Testis (tissue), 3 donors: Measurements from ENCODE around the gene PRDM10. TPM values are rescaled to one million over a fixed set of nuclear protein-coding genes. Genes with fewer than 3 reads are reported as not detected.

Experiments
- DNase-seq: peaks from one replicate; pipeline ENCODE4 v3.0.0-alpha.2; 2019
- H3K27ac ChIP-seq, 2 donors: fragments of 200-600 bp; sonication (generic); one replicate each; pipeline ENCODE4 v1.5.1; 2019
- H3K27me3 ChIP-seq: fragments of 200-600 bp; sonication (generic); one replicate; pipeline ENCODE4 v1.5.1; 2019
- H3K36me3 ChIP-seq: fragments of 200-600 bp; sonication (generic); one replicate; pipeline ENCODE4 v1.5.1; 2017; ENCODE audit warnings: low read depth; ENCODE audit errors: missing control alignments
- H3K4me1 ChIP-seq: fragments of 200-600 bp; sonication (generic); one replicate; pipeline ENCODE4 v1.5.1; 2019
- H3K4me3 ChIP-seq, 2 donors: fragments of 200-600 bp; sonication (generic); one replicate each; pipeline ENCODE4 v1.5.1; 2017 to 2019
- H3K9me3 ChIP-seq: fragments of 200-600 bp; sonication (generic); one replicate; pipeline ENCODE4 v1.5.1; 2017
- POLR2A ChIP-seq: fragments of 450-650 bp; IDR thresholded peaks from one replicate; pipeline ENCODE4 v1.6.1; 2017; ENCODE audit warnings: antibody characterized with exemption, mild to moderate bottlenecking, moderate library complexity
- WGBS, 2 donors: methylation state at CpG; one replicate each; pipeline ENCODE4 v1.1.5; 2018; 5-methylcytosine and 5-hydroxymethylcytosine counted together
- intact Hi-C: fragments of 100-400 bp; cut with DNase I; formaldehyde crosslinking; loops from one replicate; pipeline ENCODE4 v1.15.1; 2023; ENCODE audit warnings: low total_unique reads
- polyA plus RNA-seq: library from polyadenylated mRNA; stranded (reverse); fragments of 350-450 nt; fragmentation: Illumina TruSeq; extraction: RNeasy Lipid Tissue Mini Kit (QIAGEN cat#74804); gene quantifications from one replicate; pipeline ENCODE4 v1.2.3, GENCODE V29; 2014; ENCODE audit warnings: low read depth, low replicate concordance; ENCODE audit not compliant: insufficient read depth
- total RNA-seq, 2 donors: library from RNA; depleted of rRNA; stranded (reverse); fragments of >200 nt; gene quantifications; one replicate each; pipeline ENCODE4 v1.2.3, GENCODE V29; 2016
- TF ChIP-seq, protein P1 (sequence below), 3 experiments: fragments of 450-650 bp in 2 of 3; fragments of 200-600 bp in 1 of 3; sonication (generic) in 1 of 3; IDR thresholded peaks; one replicate each; pipeline ENCODE4 v1.5.1; 2016 to 2019; ENCODE audit warnings: antibody characterized with exemption in 3 of 3, mild to moderate bottlenecking in 2 of 3, moderate library complexity in 1 of 3

Gene PRDM10
- total and polyA plus RNA-seq, 3 donors from 2014 or later, result 4.9 to 14.7 (median 9.2) TPM

DNA sequence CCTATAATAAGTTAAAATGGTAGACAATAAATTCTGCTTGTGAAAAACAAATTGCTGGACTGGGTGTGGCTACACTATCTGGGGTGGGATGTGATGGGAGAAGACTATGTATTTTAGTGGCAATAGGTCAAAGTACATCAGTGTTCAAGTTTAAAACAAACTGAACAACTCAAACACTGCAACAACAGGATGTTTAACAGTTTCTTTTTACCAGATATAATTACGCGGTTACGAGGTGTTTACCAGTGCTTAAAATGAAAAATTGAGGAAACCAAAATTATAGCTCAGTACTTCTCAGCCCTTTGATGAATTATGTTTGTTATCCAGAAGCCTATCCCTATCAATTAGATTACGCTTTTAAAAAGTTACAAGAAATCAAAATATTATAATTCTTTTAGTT is 3.2 kb downstream of the PRDM10 start:
- H3K36me3 ChIP-seq, result no peaks in the 10 kb centered on the region
- H3K9me3 ChIP-seq, result no peaks in the 10 kb centered on the region
- H3K27ac ChIP-seq, result peak overlapping the region in 1 of 2 donors; percentile 15
- no peak for TF ChIP-seq POLR2A
- TF ChIP-seq, protein P1, sequence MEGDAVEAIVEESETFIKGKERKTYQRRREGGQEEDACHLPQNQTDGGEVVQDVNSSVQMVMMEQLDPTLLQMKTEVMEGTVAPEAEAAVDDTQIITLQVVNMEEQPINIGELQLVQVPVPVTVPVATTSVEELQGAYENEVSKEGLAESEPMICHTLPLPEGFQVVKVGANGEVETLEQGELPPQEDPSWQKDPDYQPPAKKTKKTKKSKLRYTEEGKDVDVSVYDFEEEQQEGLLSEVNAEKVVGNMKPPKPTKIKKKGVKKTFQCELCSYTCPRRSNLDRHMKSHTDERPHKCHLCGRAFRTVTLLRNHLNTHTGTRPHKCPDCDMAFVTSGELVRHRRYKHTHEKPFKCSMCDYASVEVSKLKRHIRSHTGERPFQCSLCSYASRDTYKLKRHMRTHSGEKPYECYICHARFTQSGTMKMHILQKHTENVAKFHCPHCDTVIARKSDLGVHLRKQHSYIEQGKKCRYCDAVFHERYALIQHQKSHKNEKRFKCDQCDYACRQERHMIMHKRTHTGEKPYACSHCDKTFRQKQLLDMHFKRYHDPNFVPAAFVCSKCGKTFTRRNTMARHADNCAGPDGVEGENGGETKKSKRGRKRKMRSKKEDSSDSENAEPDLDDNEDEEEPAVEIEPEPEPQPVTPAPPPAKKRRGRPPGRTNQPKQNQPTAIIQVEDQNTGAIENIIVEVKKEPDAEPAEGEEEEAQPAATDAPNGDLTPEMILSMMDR (IDR thresholded peaks at IDR 0.05), result no peak
- no peak for DNase-seq
- WGBS, 2 donors, result 63 to 87% methylated on average over 4 of the region's 4 CpGs
- intact Hi-C loops, result no loop called here
- H3K4me1 ChIP-seq, result peaks cover 12% of the 10 kb centered on the region
- no peaks in the 10 kb centered on the region for H3K27me3 ChIP-seq
- no peak overlapping the region for H3K4me3 ChIP-seq

GRCh38 chr11:129998905-129999304 is 3.7 kb downstream of the PRDM10 start:
- H3K4me1 ChIP-seq, result peaks cover 12% of the 10 kb centered on the region
- peak overlapping the region in 1 of 2 donors; percentile 15 for H3K27ac ChIP-seq
- intact Hi-C loops, result no loop called here
- TF ChIP-seq, protein P1 (IDR thresholded peaks at IDR 0.05), result no peak
- TF ChIP-seq POLR2A, result no peak
- no peaks in the 10 kb centered on the region for H3K36me3 ChIP-seq
- H3K4me3 ChIP-seq, result no peak overlapping the region
- WGBS, 2 donors, result 75 to 87% methylated on average over 7 of the region's 7 CpGs
- no peaks in the 10 kb centered on the region for H3K9me3 ChIP-seq
- no peak for DNase-seq
- no peaks in the 10 kb centered on the region for H3K27me3 ChIP-seq

DNA sequence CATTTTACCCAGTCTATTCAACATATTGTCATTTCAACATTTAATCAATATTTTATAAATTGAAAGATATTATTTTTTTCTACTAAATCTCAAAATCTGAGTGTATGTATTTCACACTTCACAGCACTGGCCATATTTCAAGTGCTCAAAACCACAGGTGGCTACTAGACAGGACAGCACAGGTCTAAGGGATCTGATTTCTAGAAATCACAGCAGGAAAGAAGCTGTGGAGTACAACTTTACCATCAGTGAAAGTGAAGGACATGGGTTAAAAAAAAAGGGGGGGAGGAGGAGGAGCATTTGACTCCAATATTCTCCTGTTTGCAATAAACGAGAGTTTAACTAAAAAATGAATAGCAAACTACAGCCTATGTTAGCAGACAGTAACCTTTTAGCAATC is 4.5 kb downstream of the PRDM10 start:
- H3K4me1 ChIP-seq, result peaks cover 12% of the 10 kb centered on the region
- no peaks in the 10 kb centered on the region for H3K27me3 ChIP-seq
- intact Hi-C loops, result no loop called here
- H3K9me3 ChIP-seq, result no peaks in the 10 kb centered on the region
- no peak overlapping the region for H3K4me3 ChIP-seq
- DNase-seq, result no peak
- no peak overlapping the region for H3K27ac ChIP-seq
- TF ChIP-seq, protein P1 (IDR thresholded peaks at IDR 0.05), result no peak
- TF ChIP-seq POLR2A, result no peak
- no peaks in the 10 kb centered on the region for H3K36me3 ChIP-seq
- WGBS, 2 donors, result 15 to 44% methylated on average over 1 of the region's 1 CpG

DNA sequence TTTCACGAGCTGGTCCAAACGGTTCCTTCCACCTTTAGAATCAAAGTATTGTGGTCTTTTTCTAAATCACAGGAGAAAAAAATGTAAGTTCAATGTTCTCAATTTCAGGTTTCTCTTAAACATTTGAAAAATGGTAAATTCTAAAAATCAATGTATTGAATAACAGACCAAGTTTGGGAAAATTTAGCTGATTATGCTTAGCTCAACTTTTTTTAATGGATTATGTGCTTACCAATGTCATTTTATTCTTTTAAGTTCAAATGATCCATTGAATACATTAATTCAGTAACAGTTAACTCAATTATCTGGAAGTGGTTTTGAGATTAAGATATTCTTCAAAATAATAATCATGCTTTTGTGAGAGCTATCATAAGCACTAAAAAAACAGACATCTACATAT is 5.1 kb downstream of the PRDM10 start:
- Histone ChIP-seq H3K4me1 (peaks cover 12% of the 10 kb centered on the region), H3K9me3 (no peaks in the 10 kb centered on the region), H3K4me3 (no peak overlapping the region), H3K36me3 (no peaks in the 10 kb centered on the region), H3K27ac (no peak overlapping the region), H3K27me3 (no peaks in the 10 kb centered on the region)
- no peak for TF ChIP-seq POLR2A
- TF ChIP-seq, protein P1 (IDR thresholded peaks at IDR 0.05), result no peak
- intact Hi-C loops, result no loop called here
- WGBS, 2 donors, result 74 to 83% methylated on average over 2 of the region's 2 CpGs
- no peak for DNase-seq

GRCh38 chr11:129996113-129996870 is 6.3 kb downstream of the PRDM10 start:
- no peaks in the 10 kb centered on the region for H3K27me3 ChIP-seq
- intact Hi-C loops, result no loop called here
- H3K27ac ChIP-seq, result no peak overlapping the region
- H3K4me3 ChIP-seq, result no peak overlapping the region
- TF ChIP-seq, protein P1 (IDR thresholded peaks at IDR 0.05), result no peak
- no peak for TF ChIP-seq POLR2A
- peaks cover 12% of the 10 kb centered on the region for H3K4me1 ChIP-seq
- no peaks in the 10 kb centered on the region for H3K9me3 ChIP-seq
- H3K36me3 ChIP-seq, result no peaks in the 10 kb centered on the region
- 51% methylated on average over 12 of the region's 12 CpGs for WGBS, 2 donors
- DNase-seq, result no peak
